ENCODE results near the gene HAO2. TPM values are rescaled to one million over a fixed set of nuclear protein-coding genes. Genes with fewer than 3 reads are reported as not detected.

HAO2 gene
- total and polyA plus RNA-seq, 2 donors (not counting 3 experiments of a cell fraction or from before 2014, with no cell fraction given) = not detected

DNA sequence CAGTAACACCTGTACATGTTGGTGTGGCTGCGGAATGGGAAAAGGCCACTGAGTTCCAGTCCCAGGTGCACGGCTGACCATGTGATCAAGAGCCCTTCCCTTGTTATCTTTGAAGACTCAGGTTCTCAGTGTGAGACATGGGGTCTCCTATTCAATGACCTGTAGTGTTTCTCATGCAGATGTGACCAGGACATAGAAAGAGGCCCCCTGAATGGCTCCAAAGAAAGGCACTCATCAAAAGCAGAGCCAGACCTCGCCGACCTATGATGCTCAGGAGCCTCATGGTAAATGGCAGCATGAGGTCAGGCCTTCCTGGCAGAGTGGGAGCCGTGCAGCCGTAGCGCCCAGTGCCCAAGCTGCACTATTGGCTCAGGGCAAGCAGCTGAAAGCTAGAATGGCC lies 42.3 kb upstream of the HAO2 start:
- H3K9me3 ChIP-seq (replicated peaks; ENCODE audit: control insufficient read depth, insufficient read depth, low read length) = no peaks in the 10 kb centered on the region
- H3K4me1 ChIP-seq (ENCODE audit: control insufficient read depth, extremely low read depth, insufficient read depth, low read length) = peaks cover 2% of the 10 kb centered on the region
- no peaks in the 10 kb centered on the region for H4K20me1 ChIP-seq (replicated peaks; ENCODE audit: control insufficient read depth, extremely low read depth, insufficient read depth, low read length)
- DNase-seq (ENCODE audit: low read depth, low spot score) (no peak), FAIRE-seq (no peak)
- dilution Hi-C loops (cut with MboI; ENCODE audit: extremely low pct_ligation_motif_present, low sequenced_read_pairs) (no loop called here), intact Hi-C loops (cut with micrococcal nuclease) (loop anchor here (2.0 kb wide), 1 partner anchor 39 kb away; no protein-coding TSS in a partner anchor)
- BruUV-seq (replicated peaks) = no TSS peak
- H3K4me2 ChIP-seq (ENCODE audit: insufficient read depth, low read length) = no peak overlapping the region
- ChIA-PET POLR2A (no interaction called here), CTCF (interaction anchor here (1.3 to 4.1 kb wide), 2 partner anchors 40 to 51 kb away, joined by 3 to 41 read pairs; no protein-coding TSS in a partner anchor)
- TF ChIP-seq MYC (IDR thresholded peaks at IDR 0.05; ENCODE audit: low read depth, low read length) (no peak), JUN (IDR thresholded peaks at IDR 0.05; ENCODE audit: borderline replicate concordance, insufficient read depth, insufficient read length, low read depth) (no peak), GATA2 (IDR thresholded peaks at IDR 0.05; ENCODE audit: insufficient read depth, insufficient read length, low read depth, low read length) (no peak), POLR2AphosphoS5 (IDR thresholded peaks at IDR 0.05; ENCODE audit: insufficient read depth, low read depth, low read length) (no peak)
- H3K79me2 ChIP-seq (ENCODE audit: control insufficient read depth, insufficient read depth, low read length) = no peaks in the 10 kb centered on the region
- no peaks in the 10 kb centered on the region for H3K36me3 ChIP-seq (ENCODE audit: control insufficient read depth in 2 of 2, extremely low read depth in 1 of 2, insufficient read depth in 2 of 2, low read length in 2 of 2)
- H3K27me3 ChIP-seq (ENCODE audit: control insufficient read depth in 2 of 2, insufficient read depth in 2 of 2, low read length in 2 of 2) = peaks cover 2 to 3% of the 10 kb centered on the region in 2 experiments
- H3K4me3 ChIP-seq (replicated peaks in 1 of 3; ENCODE audit: insufficient read depth in 1 of 3, low read depth in 1 of 3, low read length in 3 of 3) = no peak overlapping the region
- H3K27ac ChIP-seq (ENCODE audit: insufficient read depth, low read depth, low read length) = no peak overlapping the region
- H3K9ac ChIP-seq (replicated peaks; ENCODE audit: extremely low read depth, insufficient read depth, low read length) = no peak overlapping the region
- H2AFZ ChIP-seq (ENCODE audit: low read depth, low read length) = no peak overlapping the region
- H3K9me1 ChIP-seq (replicated peaks; ENCODE audit: control insufficient read depth, extremely low read depth, insufficient read depth, low read length) = no peaks in the 10 kb centered on the region

- Histone ChIP-seq H3K27ac (ENCODE audit: insufficient read depth, low read depth, low read length) (no peak overlapping the region), H3K9me1 (replicated peaks; ENCODE audit: control insufficient read depth, extremely low read depth, insufficient read depth, low read length) (no peaks in the 10 kb centered on the region), H3K9ac (replicated peaks; ENCODE audit: extremely low read depth, insufficient read depth, low read length) (no peak overlapping the region), H2AFZ (ENCODE audit: low read depth, low read length) (peak overlapping the region; percentile 80), H3K4me1 (ENCODE audit: control insufficient read depth, extremely low read depth, insufficient read depth, low read length) (peaks cover 2% of the 10 kb centered on the region), H3K9me3 (replicated peaks; ENCODE audit: control insufficient read depth, insufficient read depth, low read length) (no peaks in the 10 kb centered on the region), H3K36me3 (ENCODE audit: control insufficient read depth in 2 of 2, extremely low read depth in 1 of 2, insufficient read depth in 2 of 2, low read length in 2 of 2) (no peaks in the 10 kb centered on the region), H3K4me3 (replicated peaks in 1 of 3; ENCODE audit: insufficient read depth in 1 of 3, low read depth in 1 of 3, low read length in 3 of 3) (peak overlapping the region in 1 of 3 experiments; percentile 33), H3K4me2 (ENCODE audit: insufficient read depth, low read length) (peak overlapping the region; percentile 65), H4K20me1 (replicated peaks; ENCODE audit: control insufficient read depth, extremely low read depth, insufficient read depth, low read length) (no peaks in the 10 kb centered on the region), H3K27me3 (ENCODE audit: control insufficient read depth in 2 of 2, insufficient read depth in 2 of 2, low read length in 2 of 2) (peaks cover 2 to 3% of the 10 kb centered on the region in 2 experiments), H3K79me2 (ENCODE audit: control insufficient read depth, insufficient read depth, low read length) (no peaks in the 10 kb centered on the region)
- ChIA-PET CTCF (interaction anchor here (0.7 to 4.1 kb wide), 8 partner anchors 9 to 51 kb away, joined by 3 to 41 read pairs (median 3); no protein-coding TSS in a partner anchor), POLR2A (no interaction called here)
- FAIRE-seq = no peak
- BruUV-seq (replicated peaks) = no TSS peak
- no peak for DNase-seq (ENCODE audit: low read depth, low spot score)
- dilution Hi-C loops (cut with MboI; ENCODE audit: extremely low pct_ligation_motif_present, low sequenced_read_pairs) (no loop called here), intact Hi-C loops (cut with micrococcal nuclease) (loop anchor here (1.0 to 2.0 kb wide), 2 partner anchors 40 to 52 kb away; no protein-coding TSS in a partner anchor)
- TF ChIP-seq GATA2 (IDR thresholded peaks at IDR 0.05; ENCODE audit: insufficient read depth, insufficient read length, low read depth, low read length) = no peak
- no peak for TF ChIP-seq POLR2A (IDR thresholded peaks at IDR 0.05; ENCODE audit: low read depth, low read length)
- TF ChIP-seq EZH2 (IDR thresholded peaks at IDR 0.05; ENCODE audit: borderline replicate concordance, low read depth, low read length, severe bottlenecking) = no peak
- TF ChIP-seq FOS (IDR thresholded peaks at IDR 0.05; ENCODE audit: borderline replicate concordance, insufficient read depth, low read length) = no peak
- TF ChIP-seq JUN (IDR thresholded peaks at IDR 0.05; ENCODE audit: borderline replicate concordance, insufficient read depth, insufficient read length, low read depth) = no peak
- no peak for TF ChIP-seq MYC (IDR thresholded peaks at IDR 0.05; ENCODE audit: low read depth, low read length)
- TF ChIP-seq POLR2AphosphoS5 (IDR thresholded peaks at IDR 0.05; ENCODE audit: insufficient read depth, low read depth, low read length) = no peak
- TF ChIP-seq, protein P1, sequence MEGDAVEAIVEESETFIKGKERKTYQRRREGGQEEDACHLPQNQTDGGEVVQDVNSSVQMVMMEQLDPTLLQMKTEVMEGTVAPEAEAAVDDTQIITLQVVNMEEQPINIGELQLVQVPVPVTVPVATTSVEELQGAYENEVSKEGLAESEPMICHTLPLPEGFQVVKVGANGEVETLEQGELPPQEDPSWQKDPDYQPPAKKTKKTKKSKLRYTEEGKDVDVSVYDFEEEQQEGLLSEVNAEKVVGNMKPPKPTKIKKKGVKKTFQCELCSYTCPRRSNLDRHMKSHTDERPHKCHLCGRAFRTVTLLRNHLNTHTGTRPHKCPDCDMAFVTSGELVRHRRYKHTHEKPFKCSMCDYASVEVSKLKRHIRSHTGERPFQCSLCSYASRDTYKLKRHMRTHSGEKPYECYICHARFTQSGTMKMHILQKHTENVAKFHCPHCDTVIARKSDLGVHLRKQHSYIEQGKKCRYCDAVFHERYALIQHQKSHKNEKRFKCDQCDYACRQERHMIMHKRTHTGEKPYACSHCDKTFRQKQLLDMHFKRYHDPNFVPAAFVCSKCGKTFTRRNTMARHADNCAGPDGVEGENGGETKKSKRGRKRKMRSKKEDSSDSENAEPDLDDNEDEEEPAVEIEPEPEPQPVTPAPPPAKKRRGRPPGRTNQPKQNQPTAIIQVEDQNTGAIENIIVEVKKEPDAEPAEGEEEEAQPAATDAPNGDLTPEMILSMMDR (IDR thresholded peaks at IDR 0.05; ENCODE audit: extremely low read depth in 1 of 2, insufficient read depth in 1 of 2, low read depth in 1 of 2, low read length in 2 of 2) = no peak
- TF ChIP-seq, protein P2, sequence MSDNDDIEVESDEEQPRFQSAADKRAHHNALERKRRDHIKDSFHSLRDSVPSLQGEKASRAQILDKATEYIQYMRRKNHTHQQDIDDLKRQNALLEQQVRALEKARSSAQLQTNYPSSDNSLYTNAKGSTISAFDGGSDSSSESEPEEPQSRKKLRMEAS (IDR thresholded peaks at IDR 0.05; ENCODE audit: insufficient read depth, insufficient read length) = no peak
These were observed 41.5 kb upstream of the HAO2 start for GRCh38 chr1:119327094-119327449.

Data from endothelial cell of umbilical vein (primary cell).